Adrenal gland (tissue), 5 donors: ENCODE measurements around the gene TMEM8B.

ENCODE experiments used
- POLR2A ChIP-seq, 2 donors: fragments of 450-650 bp; IDR thresholded peaks; one replicate each; pipeline ENCODE4 v1.6.1; 2017; ENCODE audit warnings: antibody characterized with exemption in 2 of 2, mild to moderate bottlenecking in 2 of 2, moderate library complexity in 1 of 2
- TF ChIP-seq, protein P1 (sequence below), 6 experiments: fragments of 450-650 bp in 4 of 6; fragments of 200-600 bp in 2 of 6; sonication (generic) in 1 of 6; IDR thresholded peaks; 1 replicate in 5 of 6; 2 replicates in 1 of 6; pipeline versions ENCODE4 v1.5.1 to v1.8.0; 2016 to 2021; ENCODE audit warnings: antibody characterized with exemption in 6 of 6, mild to moderate bottlenecking in 2 of 6, moderate library complexity in 1 of 6
- donor health status: DM: no; HTN: no; CAD: no.

DNA sequence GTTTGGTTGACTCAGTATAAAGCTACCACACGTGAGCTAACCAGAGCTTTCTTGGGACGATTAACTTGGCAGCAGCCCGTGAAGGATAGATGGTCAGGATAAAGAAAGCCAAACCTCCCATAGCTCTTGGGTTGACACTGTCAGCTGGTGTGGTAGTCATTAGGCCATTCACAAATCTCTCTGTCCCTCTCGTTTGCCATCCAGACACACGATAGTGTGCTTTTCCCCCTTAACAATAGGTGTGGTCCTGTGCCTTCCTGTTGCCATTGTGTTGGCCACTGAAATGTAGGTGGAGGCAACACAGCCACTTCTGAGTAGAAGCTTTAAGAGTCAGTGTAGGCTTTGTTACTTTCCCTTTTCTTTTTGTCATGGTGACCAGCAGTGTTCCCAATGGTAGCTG is 29.4 kb downstream of the TMEM8B start:
- TF ChIP-seq, protein P1, sequence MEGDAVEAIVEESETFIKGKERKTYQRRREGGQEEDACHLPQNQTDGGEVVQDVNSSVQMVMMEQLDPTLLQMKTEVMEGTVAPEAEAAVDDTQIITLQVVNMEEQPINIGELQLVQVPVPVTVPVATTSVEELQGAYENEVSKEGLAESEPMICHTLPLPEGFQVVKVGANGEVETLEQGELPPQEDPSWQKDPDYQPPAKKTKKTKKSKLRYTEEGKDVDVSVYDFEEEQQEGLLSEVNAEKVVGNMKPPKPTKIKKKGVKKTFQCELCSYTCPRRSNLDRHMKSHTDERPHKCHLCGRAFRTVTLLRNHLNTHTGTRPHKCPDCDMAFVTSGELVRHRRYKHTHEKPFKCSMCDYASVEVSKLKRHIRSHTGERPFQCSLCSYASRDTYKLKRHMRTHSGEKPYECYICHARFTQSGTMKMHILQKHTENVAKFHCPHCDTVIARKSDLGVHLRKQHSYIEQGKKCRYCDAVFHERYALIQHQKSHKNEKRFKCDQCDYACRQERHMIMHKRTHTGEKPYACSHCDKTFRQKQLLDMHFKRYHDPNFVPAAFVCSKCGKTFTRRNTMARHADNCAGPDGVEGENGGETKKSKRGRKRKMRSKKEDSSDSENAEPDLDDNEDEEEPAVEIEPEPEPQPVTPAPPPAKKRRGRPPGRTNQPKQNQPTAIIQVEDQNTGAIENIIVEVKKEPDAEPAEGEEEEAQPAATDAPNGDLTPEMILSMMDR (IDR thresholded peaks at IDR 0.05) = no peak
- no peak for TF ChIP-seq POLR2A (IDR thresholded peaks at IDR 0.05)
